RWPE2 (cell line): ENCODE results near the gene WDR72.
A peak's percentile ranks its signal among the peaks of the same experiment; 100 is the strongest.

Experiments
- ATAC-seq: fragments of 200-7000 bp; cut with Tn5 transposase; 3 replicates; pipeline ENCODE4 v1.9.1; 2021; ENCODE audit warnings: low read depth
- DNase-seq: peaks from one replicate; pipeline ENCODE4 v3.0.0-alpha.2; 2020; ENCODE audit warnings: low spot score
- H3K27ac ChIP-seq: fragments of 450-650 bp; 2 replicates; pipeline ENCODE4 v1.5.1; 2017; ENCODE audit warnings: mild to moderate bottlenecking; ENCODE audit not compliant: poor library complexity, severe bottlenecking
- H3K27me3 ChIP-seq: fragments of 250-450 bp; sonication (Bioruptor Pico); 2 replicates; pipeline ENCODE4 v1.5.1; 2021; ENCODE audit warnings: mild to moderate bottlenecking, moderate library complexity; ENCODE audit not compliant: insufficient read depth, poor library complexity, severe bottlenecking
- H3K36me3 ChIP-seq: fragments of 250-450 bp; sonication (Bioruptor Pico); 2 replicates; pipeline ENCODE4 v1.5.1; 2020; ENCODE audit warnings: low read depth, mild to moderate bottlenecking, moderate library complexity
- H3K4me1 ChIP-seq: fragments of 250-450 bp; sonication (Bioruptor Pico); 2 replicates; pipeline ENCODE4 v1.5.1; 2021; ENCODE audit warnings: mild to moderate bottlenecking, moderate library complexity; ENCODE audit not compliant: insufficient read depth, poor library complexity, severe bottlenecking
- H3K4me3 ChIP-seq: fragments of 250-450 bp; sonication (Bioruptor Pico); 2 replicates; pipeline ENCODE4 v1.5.1; 2021; ENCODE audit warnings: mild to moderate bottlenecking, moderate library complexity; ENCODE audit not compliant: severe bottlenecking
- H3K9me3 ChIP-seq: fragments of 250-450 bp; sonication (Bioruptor Pico); 2 replicates; pipeline ENCODE4 v1.5.1; 2021; ENCODE audit warnings: mild to moderate bottlenecking, moderate library complexity; ENCODE audit not compliant: severe bottlenecking
- TF ChIP-seq, protein P1 (sequence below): fragments of 450-650 bp; IDR thresholded peaks from one replicate; pipeline ENCODE4 v1.5.1; 2017; ENCODE audit warnings: mild to moderate bottlenecking, moderate library complexity; ENCODE audit not compliant: poor library complexity, severe bottlenecking

The WDR72 gene

DNA sequence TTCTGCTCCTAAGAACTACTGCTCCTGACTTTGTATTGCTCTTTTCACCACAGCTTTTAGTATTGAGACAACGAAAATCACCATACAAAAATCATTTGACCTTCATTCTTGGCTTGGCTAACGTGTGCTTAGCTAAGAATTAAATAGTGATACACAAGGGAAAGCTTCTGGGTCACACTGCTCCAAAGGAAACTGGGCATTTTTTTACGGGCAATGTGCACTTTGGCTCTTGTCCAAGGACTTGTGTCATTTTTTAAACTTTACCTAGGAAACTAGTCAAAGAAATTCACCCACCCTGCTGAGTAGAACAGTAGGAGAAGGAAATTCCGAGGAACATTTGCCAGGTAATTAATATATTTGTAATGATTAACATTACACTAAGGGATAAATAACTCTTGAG lies 19.8 kb downstream of the WDR72 start:
- H3K36me3 ChIP-seq, result no peaks in the 10 kb centered on the region
- no peaks in the 10 kb centered on the region for H3K4me1 ChIP-seq
- peaks cover 11% of the 10 kb centered on the region for H3K27me3 ChIP-seq
- DNase-seq, result no peak
- TF ChIP-seq, protein P1, sequence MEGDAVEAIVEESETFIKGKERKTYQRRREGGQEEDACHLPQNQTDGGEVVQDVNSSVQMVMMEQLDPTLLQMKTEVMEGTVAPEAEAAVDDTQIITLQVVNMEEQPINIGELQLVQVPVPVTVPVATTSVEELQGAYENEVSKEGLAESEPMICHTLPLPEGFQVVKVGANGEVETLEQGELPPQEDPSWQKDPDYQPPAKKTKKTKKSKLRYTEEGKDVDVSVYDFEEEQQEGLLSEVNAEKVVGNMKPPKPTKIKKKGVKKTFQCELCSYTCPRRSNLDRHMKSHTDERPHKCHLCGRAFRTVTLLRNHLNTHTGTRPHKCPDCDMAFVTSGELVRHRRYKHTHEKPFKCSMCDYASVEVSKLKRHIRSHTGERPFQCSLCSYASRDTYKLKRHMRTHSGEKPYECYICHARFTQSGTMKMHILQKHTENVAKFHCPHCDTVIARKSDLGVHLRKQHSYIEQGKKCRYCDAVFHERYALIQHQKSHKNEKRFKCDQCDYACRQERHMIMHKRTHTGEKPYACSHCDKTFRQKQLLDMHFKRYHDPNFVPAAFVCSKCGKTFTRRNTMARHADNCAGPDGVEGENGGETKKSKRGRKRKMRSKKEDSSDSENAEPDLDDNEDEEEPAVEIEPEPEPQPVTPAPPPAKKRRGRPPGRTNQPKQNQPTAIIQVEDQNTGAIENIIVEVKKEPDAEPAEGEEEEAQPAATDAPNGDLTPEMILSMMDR, result no peak
- H3K4me3 ChIP-seq, result no peak overlapping the region
- no peak for ATAC-seq
- H3K27ac ChIP-seq, result no peak overlapping the region
- H3K9me3 ChIP-seq, result no peaks in the 10 kb centered on the region

DNA sequence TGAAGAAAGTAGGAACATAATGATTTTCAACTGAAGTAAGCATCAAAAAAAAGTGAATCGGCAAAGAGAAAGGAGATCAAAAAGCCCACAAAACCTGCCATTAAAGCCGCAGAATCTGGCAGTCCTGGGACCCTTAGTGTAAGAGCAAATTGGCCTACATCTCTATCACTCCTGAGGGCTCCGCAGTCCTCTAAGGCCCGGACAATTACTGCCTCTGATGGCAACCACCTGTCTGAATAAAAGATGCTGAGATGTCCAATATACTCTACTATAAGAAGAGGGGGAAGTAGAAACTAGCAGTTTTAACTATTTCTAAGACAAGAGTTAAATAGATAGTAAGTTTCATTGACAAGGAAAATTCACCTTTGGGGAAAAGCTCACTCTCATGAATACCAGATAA lies 20.3 kb downstream of the WDR72 start:
- no peak for DNase-seq
- peaks cover 11% of the 10 kb centered on the region for H3K27me3 ChIP-seq
- no peaks in the 10 kb centered on the region for H3K4me1 ChIP-seq
- no peak overlapping the region for H3K4me3 ChIP-seq
- no peaks in the 10 kb centered on the region for H3K36me3 ChIP-seq
- TF ChIP-seq, protein P1, result no peak
- no peak for ATAC-seq
- H3K9me3 ChIP-seq, result no peaks in the 10 kb centered on the region
- H3K27ac ChIP-seq, result no peak overlapping the region

DNA sequence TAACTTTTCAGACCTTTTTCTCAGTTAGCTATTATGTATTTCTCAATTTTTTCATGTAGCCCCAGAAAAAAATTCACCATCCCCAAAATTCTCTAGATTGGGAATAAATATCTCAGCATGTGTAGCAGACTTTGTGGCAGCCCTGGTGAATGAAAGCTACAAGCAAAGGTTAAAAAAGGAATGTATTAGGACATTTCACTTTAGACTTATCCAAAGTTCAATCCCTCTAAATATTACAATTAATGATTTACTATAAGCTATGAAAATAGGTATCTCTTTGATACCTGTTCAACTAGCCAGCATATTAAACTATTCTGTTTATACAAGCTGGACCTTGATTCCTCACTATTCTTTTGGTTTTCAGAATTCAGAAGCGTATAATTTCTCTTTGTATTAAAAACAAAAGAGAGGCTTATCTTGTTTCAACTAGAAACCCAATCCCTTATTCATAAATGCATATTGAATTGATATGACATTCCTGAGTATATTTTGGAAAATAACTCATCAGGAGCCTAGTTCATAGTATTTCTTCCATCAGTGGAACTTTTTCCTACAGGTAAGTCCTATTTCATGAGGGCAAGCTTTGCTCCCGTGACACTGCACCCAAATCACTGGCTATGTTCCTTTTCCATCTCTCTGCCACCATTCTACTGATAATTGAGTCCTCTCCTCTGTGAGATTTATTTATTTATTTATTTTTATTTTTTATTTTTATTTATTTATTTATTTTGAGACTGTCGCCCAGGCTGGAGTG lies 38.0 kb downstream of the WDR72 start:
- H3K9me3 ChIP-seq, result no peaks in the 10 kb centered on the region
- DNase-seq, result no peak
- ATAC-seq, result no peak
- no peak overlapping the region for H3K27ac ChIP-seq
- peaks cover 43% of the 10 kb centered on the region for H3K27me3 ChIP-seq
- TF ChIP-seq, protein P1, result no peak
- H3K4me3 ChIP-seq, result no peak overlapping the region
- H3K36me3 ChIP-seq, result no peaks in the 10 kb centered on the region
- H3K4me1 ChIP-seq, result no peaks in the 10 kb centered on the region

DNA sequence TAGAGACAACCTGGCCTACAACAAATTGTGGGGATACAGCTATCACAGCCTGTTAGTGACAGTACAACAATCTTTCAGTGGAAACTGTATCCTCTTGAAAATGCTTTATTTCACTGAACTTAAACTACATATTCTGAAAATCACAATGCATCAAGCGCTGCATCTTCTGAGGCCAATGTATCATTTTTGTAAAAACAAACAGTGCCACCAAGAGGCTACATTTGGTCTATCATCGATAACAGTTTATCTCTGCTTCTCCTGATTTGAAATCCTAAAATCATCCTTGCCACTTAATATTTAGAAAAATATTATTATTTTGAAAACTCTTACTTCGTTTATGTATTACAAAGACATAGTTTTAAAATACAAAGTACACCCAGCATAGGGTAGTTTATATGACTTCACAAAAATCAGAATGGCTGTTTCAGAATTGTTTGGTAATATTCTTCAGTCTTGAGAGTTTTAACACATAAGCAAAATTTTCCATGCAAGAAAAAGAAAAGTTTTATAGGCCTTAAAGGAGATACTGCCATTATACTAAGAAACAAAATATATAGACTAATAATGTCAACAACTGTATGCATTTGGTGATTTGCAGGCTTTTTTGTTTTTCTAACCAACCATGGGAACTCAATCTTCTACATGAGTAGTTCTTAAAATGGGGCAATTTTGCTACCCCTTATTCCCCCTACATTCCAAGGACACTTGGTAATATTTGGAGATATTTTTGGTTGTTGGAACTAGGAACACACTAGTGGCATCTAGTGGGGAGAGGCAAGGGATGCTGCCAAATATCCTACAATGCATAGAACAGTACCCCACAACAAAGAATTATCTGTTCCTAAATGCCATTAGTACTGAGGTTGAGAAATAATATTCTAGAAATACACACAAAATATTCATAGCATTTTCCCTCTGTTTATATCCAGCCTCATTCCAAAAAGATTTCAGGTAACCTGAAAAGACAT lies 42.3 kb downstream of the WDR72 start:
- H3K9me3 ChIP-seq, result no peaks in the 10 kb centered on the region
- DNase-seq (no peak), ATAC-seq (peak; percentile 58; the same call in 1 of the 3 replicates)
- H3K27me3 ChIP-seq, result peaks cover 40% of the 10 kb centered on the region
- TF ChIP-seq, protein P1, result peak; percentile 80
- H3K36me3 ChIP-seq, result no peaks in the 10 kb centered on the region
- H3K4me1 ChIP-seq, result no peaks in the 10 kb centered on the region
- H3K27ac ChIP-seq, result no peak overlapping the region
- H3K4me3 ChIP-seq, result no peak overlapping the region
